NB4 (cell line): ENCODE results near the gene ETV6.

Source experiments
- DNase-seq: peaks from one replicate; pipeline ENCODE4 v3.0.0; 2010; ENCODE audit warnings: low read depth
- H3K4me3 ChIP-seq: one replicate; pipeline ENCODE4 v1.5.1; 2011; ENCODE audit warnings: mild to moderate bottlenecking, low read depth, low read length, moderate library complexity
- MYC ChIP-seq: IDR thresholded peaks from 2 replicates; pipeline ENCODE4 v1.6.1; 2011; ENCODE audit warnings: low read depth, low read length
- POLR2A ChIP-seq: IDR thresholded peaks from 2 replicates; pipeline ENCODE4 v1.6.1; 2011; ENCODE audit warnings: mild to moderate bottlenecking; ENCODE audit not compliant: insufficient read length; ENCODE audit errors: extremely low read depth
- TF ChIP-seq, protein P1 (sequence below): IDR thresholded peaks from one replicate; pipeline ENCODE4 v1.5.1; 2012; ENCODE audit warnings: low read depth, low read length
- TF ChIP-seq, protein P2 (sequence below): IDR thresholded peaks from 2 replicates; pipeline ENCODE4 v1.6.1; 2011; ENCODE audit warnings: low read depth, low read length

Gene ETV6

DNA sequence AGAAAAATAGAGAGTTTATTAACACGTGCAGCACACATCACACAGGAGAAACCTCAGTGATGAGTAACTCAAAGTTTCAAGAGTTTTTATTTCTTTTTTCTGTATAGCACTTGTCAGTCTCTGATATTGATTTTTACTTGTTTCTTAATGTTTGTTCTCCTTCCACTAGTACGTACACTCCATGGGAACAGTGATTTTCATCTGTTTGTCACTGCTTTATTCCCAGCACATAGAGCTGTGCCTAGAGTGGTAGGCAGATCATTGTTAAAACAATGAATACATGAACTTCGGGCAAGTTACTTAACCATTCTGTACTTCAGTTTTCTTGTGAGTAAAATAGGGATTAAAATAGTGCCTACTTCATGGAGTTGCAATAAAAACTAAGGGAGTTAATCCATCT, 46.6 kb downstream of the ETV6 start:
- DNase-seq: no peak
- TF ChIP-seq, protein P1, sequence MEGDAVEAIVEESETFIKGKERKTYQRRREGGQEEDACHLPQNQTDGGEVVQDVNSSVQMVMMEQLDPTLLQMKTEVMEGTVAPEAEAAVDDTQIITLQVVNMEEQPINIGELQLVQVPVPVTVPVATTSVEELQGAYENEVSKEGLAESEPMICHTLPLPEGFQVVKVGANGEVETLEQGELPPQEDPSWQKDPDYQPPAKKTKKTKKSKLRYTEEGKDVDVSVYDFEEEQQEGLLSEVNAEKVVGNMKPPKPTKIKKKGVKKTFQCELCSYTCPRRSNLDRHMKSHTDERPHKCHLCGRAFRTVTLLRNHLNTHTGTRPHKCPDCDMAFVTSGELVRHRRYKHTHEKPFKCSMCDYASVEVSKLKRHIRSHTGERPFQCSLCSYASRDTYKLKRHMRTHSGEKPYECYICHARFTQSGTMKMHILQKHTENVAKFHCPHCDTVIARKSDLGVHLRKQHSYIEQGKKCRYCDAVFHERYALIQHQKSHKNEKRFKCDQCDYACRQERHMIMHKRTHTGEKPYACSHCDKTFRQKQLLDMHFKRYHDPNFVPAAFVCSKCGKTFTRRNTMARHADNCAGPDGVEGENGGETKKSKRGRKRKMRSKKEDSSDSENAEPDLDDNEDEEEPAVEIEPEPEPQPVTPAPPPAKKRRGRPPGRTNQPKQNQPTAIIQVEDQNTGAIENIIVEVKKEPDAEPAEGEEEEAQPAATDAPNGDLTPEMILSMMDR: no peak
- TF ChIP-seq MYC (no peak), POLR2A (no peak)
- TF ChIP-seq, protein P2, sequence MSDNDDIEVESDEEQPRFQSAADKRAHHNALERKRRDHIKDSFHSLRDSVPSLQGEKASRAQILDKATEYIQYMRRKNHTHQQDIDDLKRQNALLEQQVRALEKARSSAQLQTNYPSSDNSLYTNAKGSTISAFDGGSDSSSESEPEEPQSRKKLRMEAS: no peak
- H3K4me3 ChIP-seq: no peak overlapping the region

DNA sequence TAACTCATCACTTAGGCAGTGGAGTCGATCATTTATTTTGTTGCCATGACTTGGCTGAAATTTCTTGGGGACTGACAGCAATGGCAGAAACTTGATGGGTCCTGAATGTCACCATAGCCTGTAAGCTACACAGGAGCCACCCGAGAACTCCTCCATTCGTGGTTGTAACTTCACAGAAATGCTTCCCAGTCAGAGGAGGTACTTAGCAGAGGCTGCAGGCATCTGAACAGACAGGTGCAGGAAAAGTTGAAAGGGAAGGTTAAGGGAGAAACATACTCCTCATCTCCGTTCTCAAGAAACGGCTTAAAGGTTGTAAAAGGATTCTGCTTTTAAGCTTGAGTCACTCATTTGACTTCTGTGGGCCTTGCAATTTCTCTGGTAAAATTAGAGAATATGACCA, 47.7 kb downstream of the ETV6 start:
- no peak overlapping the region for H3K4me3 ChIP-seq
- TF ChIP-seq POLR2A (no peak), MYC (no peak)
- TF ChIP-seq, protein P1: no peak
- TF ChIP-seq, protein P2: no peak
- DNase-seq: no peak

DNA sequence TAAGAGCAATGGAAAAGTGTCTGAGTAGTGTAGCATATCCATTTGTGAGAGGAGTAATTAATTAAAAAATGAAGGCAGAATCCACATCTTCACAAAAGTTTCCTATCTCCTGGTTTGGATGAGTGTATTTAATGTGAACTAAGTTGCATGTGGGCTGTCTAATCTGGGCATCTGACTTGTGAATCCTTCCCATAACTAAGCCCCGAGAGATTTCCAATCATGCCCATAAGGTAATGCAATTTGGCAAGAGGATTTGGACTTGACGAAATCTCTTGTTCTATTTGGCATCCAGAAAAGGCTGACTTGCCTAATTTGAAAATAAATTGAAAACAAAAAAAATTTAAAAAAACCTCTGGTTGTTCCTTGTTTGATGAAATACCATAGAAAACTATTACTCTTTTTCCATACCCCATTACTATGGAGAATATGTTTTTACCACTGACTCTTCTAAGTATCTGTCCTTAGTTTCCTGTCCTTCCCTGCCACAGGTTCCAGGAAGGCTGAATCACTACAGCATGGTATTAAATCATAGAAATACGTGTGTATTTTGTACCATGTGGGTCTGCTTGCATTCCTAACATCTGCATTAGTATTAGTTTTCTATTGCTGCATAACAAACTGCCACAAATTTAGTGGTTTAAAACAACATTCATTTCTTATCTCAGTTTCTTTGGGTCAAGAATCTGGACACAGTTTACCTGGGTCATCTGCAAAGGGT, 48.4 kb downstream of the ETV6 start:
- DNase-seq: no peak
- no peak for TF ChIP-seq POLR2A
- TF ChIP-seq, protein P1: no peak
- no peak for TF ChIP-seq MYC
- TF ChIP-seq, protein P2: no peak
- H3K4me3 ChIP-seq: no peak overlapping the region

DNA sequence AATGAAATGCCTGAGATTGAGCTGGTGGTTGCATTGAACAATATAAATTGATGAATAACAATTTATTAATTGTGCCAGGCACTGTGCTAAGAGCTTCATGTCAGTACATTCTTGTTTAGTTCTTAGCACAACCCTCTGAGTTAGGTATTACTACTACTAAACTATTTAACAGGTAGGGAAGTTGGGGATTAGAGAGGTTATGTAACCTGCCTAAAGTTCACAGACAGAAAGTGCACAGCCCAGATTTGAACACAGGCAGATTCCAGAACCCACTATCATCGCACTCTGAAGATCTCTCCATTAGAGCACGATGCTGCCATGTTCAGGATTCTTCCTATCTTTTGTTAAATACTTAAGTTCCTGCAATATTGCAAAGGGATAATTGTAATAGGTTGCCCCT, 49.3 kb downstream of the ETV6 start:
- no peak for DNase-seq
- TF ChIP-seq MYC (no peak), POLR2A (no peak)
- TF ChIP-seq, protein P1: no peak
- TF ChIP-seq, protein P2: no peak
- H3K4me3 ChIP-seq: no peak overlapping the region

DNA sequence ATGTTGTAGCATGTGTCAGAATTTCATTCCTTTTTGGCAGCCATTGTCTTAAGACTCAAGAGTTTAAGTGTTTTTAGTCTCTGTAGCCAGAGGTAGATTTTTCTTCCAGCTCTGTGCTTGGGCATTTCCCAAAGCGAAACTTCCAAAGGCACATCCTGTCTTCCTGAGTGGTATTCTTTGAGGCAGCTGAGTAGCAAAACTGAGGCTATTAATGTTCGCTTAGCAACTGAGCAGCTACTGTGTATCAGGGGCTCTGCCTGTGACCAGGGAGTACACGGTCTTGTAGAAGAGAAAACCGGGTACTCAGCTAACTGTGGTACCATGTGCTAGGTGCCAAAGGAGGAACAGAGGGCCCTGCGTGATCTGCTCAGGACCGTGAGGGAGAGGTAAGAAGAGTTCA, 52.0 kb downstream of the ETV6 start:
- H3K4me3 ChIP-seq: no peak overlapping the region
- no peak for DNase-seq
- TF ChIP-seq, protein P2: no peak
- TF ChIP-seq MYC (no peak), POLR2A (no peak)
- TF ChIP-seq, protein P1: no peak
